GM12878 (cell line): Measurements from ENCODE around the gene ACSF2. TPM values are rescaled to one million over a fixed set of nuclear protein-coding genes. Genes with fewer than 3 reads are reported as not detected.

Source experiments
- BCLAF1 ChIP-seq: fragments of 450-650 bp; IDR thresholded peaks from 2 replicates; pipeline ENCODE4 v1.6.1; 2017; ENCODE audit warnings: antibody characterized with exemption, mild to moderate bottlenecking, moderate library complexity
- CBX3 ChIP-seq: fragments of 200-600 bp; sonication (generic); IDR thresholded peaks from 2 replicates; pipeline ENCODE4 v1.6.1; 2016; ENCODE audit warnings: low read depth, borderline replicate concordance
- CEBPZ ChIP-seq: fragments of 150-350 bp; IDR thresholded peaks from 2 replicates; pipeline ENCODE4 v1.6.1; 2016; ENCODE audit warnings: low read depth, low read length
- CTCF ChIP-seq, 3 experiments: IDR thresholded peaks in 2 of 3; conservative IDR thresholded peaks in 1 of 3; 2 replicates each; pipeline ENCODE4 v1.5.1; 2011; ENCODE audit warnings: low read depth in 3 of 3, low read length in 3 of 3, mild to moderate bottlenecking in 3 of 3, control low read depth in 2 of 3, moderate library complexity in 2 of 3, inconsistent platforms in 1 of 3, mixed read lengths in 1 of 3; ENCODE audit not compliant: control insufficient read depth in 2 of 3, insufficient read depth in 1 of 3; ENCODE audit errors: extremely low read depth in 1 of 3
- DPF2 ChIP-seq: fragments of 450-650 bp; IDR thresholded peaks from 2 replicates; pipeline ENCODE4 v1.6.1; 2017; ENCODE audit warnings: mild to moderate bottlenecking
- E2F8 ChIP-seq: fragments of 450-650 bp; IDR thresholded peaks from 2 replicates; pipeline ENCODE4 v1.6.1; 2018; ENCODE audit warnings: mild to moderate bottlenecking, low read depth, moderate library complexity; ENCODE audit not compliant: partially characterized antibody
- FOXK2 ChIP-seq: fragments of 450-650 bp; IDR thresholded peaks from 2 replicates; pipeline ENCODE4 v1.6.1; 2017; ENCODE audit warnings: mild to moderate bottlenecking, moderate library complexity
- GATAD2B ChIP-seq: fragments of 450-650 bp; conservative IDR thresholded peaks from 2 replicates; pipeline ENCODE4 v1.6.1; 2017; ENCODE audit warnings: low read depth, mild to moderate bottlenecking, moderate library complexity
- JUNB ChIP-seq: IDR thresholded peaks from 2 replicates; pipeline ENCODE4 v1.6.1; 2016; ENCODE audit warnings: antibody characterized with exemption, mild to moderate bottlenecking
- MAX ChIP-seq: IDR thresholded peaks from 2 replicates; pipeline ENCODE4 v1.6.1; 2012; ENCODE audit warnings: low read depth, low read length, improper control_type of control experiment
- MYC ChIP-seq: IDR thresholded peaks from 2 replicates; pipeline ENCODE4 v1.6.1; 2011; ENCODE audit warnings: mild to moderate bottlenecking, low read length, moderate library complexity, inconsistent platforms; ENCODE audit not compliant: insufficient read depth, insufficient replicate concordance, insufficient read length, severe bottlenecking
- NR2F1 ChIP-seq: fragments of 450-650 bp; conservative IDR thresholded peaks from 2 replicates; pipeline ENCODE4 v1.6.1; 2017; ENCODE audit warnings: mild to moderate bottlenecking
- POLR2AphosphoS2 ChIP-seq: IDR thresholded peaks from 2 replicates; pipeline ENCODE4 v1.6.1; 2011; ENCODE audit warnings: low read depth, mild to moderate bottlenecking, low read length, improper control_type of control experiment, moderate library complexity
- RELA ChIP-seq: fragments of 450-650 bp; IDR thresholded peaks from 2 replicates; pipeline ENCODE4 v1.8.0; 2014; ENCODE audit warnings: borderline replicate concordance; ENCODE audit not compliant: partially characterized antibody
- SMAD1 ChIP-seq: fragments of 450-650 bp; IDR thresholded peaks from 2 replicates; pipeline ENCODE4 v1.6.1; 2018; ENCODE audit warnings: mild to moderate bottlenecking, low read depth; ENCODE audit not compliant: partially characterized antibody
- STAT3 ChIP-seq: IDR thresholded peaks from 2 replicates; pipeline ENCODE4 v1.6.1; 2011; ENCODE audit warnings: low read depth, low read length, improper control_type of control experiment
- TBL1XR1 ChIP-seq: IDR thresholded peaks from 2 replicates; pipeline ENCODE4 v1.6.1; 2012; ENCODE audit warnings: low read depth, low read length, improper control_type of control experiment
- YY1 ChIP-seq: IDR thresholded peaks from 2 replicates; pipeline ENCODE4 v1.6.1; 2011; ENCODE audit warnings: low read depth, mild to moderate bottlenecking, low read length
- polyA plus RNA-seq, 11 experiments: library from polyadenylated mRNA; depleted of rRNA in 4 of 11; unstranded in 6 of 11; stranded (reverse) in 5 of 11; fragments of >200 nt; fragmentation: Nextera tagmentation in 4 of 11; fragmentation: Illumina TruSeq in 1 of 11; extraction: Ambion mirVana in 4 of 11; extraction: Trizol in 1 of 11; gene quantifications; 1 replicate in 1 of 11; 2 replicates in 10 of 11; pipeline versions ENCODE4 v1.2.1 to v1.2.3, GENCODE V29; 2011 to 2016; ENCODE audit warnings: inconsistent platforms in 2 of 11, missing spikeins in 2 of 11, low read depth in 1 of 11
- total RNA-seq, 4 experiments: library from RNA; depleted of rRNA in 3 of 4; stranded (reverse); fragments of >200 nt in 3 of 4; fragmentation: Illumina TruSeq in 1 of 4; extraction: Trizol in 1 of 4; gene quantifications; 2 replicates each; pipeline versions ENCODE4 v1.2.1 to v1.2.3, GENCODE V29; 2013 to 2021

Gene ACSF2
- total and polyA plus RNA-seq, 10 of the 15 experiments (the other 5 are each of a cell fraction or from before 2014, with no cell fraction given): 7.1 to 32.8 (median 16.8) TPM

- TF ChIP-seq GATAD2B: peak; percentile 94
- TF ChIP-seq FOXK2: no peak
- peak; percentile 91 for TF ChIP-seq MYC
- peak; percentile 99; a peak in 5 of 6 replicates for TF ChIP-seq CTCF (IDR thresholded peaks at IDR 0.05 in 2 of 3, conservative IDR thresholded peaks at IDR 0.05 in 1 of 3; ENCODE audit: control insufficient read depth in 2 of 3, extremely low read depth in 1 of 3, insufficient read depth in 1 of 3, low read depth in 3 of 3, low read length in 3 of 3)
- no peak for TF ChIP-seq STAT3
- TF ChIP-seq CEBPZ: no peak
- TF ChIP-seq MAX: peak; percentile 94
- no peak for TF ChIP-seq TBL1XR1
- peak; percentile 79 for TF ChIP-seq RELA
- TF ChIP-seq YY1: peak; percentile 81
- peak; percentile 68; the same call in 1 of the 2 replicates for TF ChIP-seq NR2F1
- no peak for TF ChIP-seq SMAD1
- no peak for TF ChIP-seq BCLAF1
- TF ChIP-seq DPF2: peak; percentile 86
- peak; percentile 69; the same call in 1 of the 2 replicates for TF ChIP-seq POLR2AphosphoS2
- no peak for TF ChIP-seq JUNB
- TF ChIP-seq E2F8: no peak
- TF ChIP-seq CBX3: no peak
Observed at GRCh38 chr17:50397111-50397918, 28.7 kb upstream of the ACSF2 start, which contains the start of gene LRRC59 (continued).
